A549 (cell line): ENCODE measurements around the gene STX8. TPM values are rescaled to one million over a fixed set of nuclear protein-coding genes. Genes with fewer than 3 reads are reported as not detected.

Experiments
- ATAC-seq, 2 experiments: fragments of 200-7000 bp in 1 of 2; fragments of >200 bp in 1 of 2; cut with Nextera tagmentation in 1 of 2; cut with Tn5 transposase in 1 of 2; 3 replicates each; pipeline versions ENCODE4 v1.8.0 to v1.9.1; 2018 to 2020; ENCODE audit warnings: mild to moderate bottlenecking in 1 of 2, moderate library complexity in 1 of 2
- CTCF ChIA-PET: fragments of 300-600 bp; sonication (Branson Sonifier 250); formaldehyde crosslinking; extraction: SDS; loops from one replicate; lab custom pipeline; 2021; ENCODE audit warnings: antibody characterized with exemption, inconsistent platforms; lab: Yijun Ruan, JAX
- POLR2A ChIA-PET: fragments of 350-600 bp; formaldehyde crosslinking; extraction: SDS; loops from one replicate; lab custom pipeline; 2021; ENCODE audit warnings: antibody characterized with exemption, inconsistent platforms; lab: Yijun Ruan, JAX
- DNase-seq, 2 experiments: peaks; one replicate each; pipeline versions ENCODE4 v3.0.0 to v3.0.0-alpha.2; 2011 to 2016; ENCODE audit warnings: low read depth in 1 of 2, low spot score in 1 of 2
- FAIRE-seq: peaks from 2 replicates; lab custom pipeline; 2011; peaks lifted over from hg19 to GRCh38; lab: Jason Lieb, UNC
- H3K27ac ChIP-seq, 2 experiments: fragments of >200 bp; sonication (Bioruptor Twin); formaldehyde crosslinking; 3 replicates each; pipeline ENCODE4 v1.5.1; 2016 to 2017
- H3K4me1 ChIP-seq: fragments of >200 bp; sonication (Bioruptor Twin); formaldehyde crosslinking; 3 replicates; pipeline ENCODE4 v1.6.1; 2016
- H3K4me2 ChIP-seq: fragments of >200 bp; sonication (Bioruptor Twin); formaldehyde crosslinking; 3 replicates; pipeline ENCODE4 v1.6.1; 2016
- H3K4me3 ChIP-seq: fragments of >200 bp; sonication (Bioruptor Twin); formaldehyde crosslinking; 3 replicates; pipeline ENCODE4 v1.5.1; 2016
- H3K9me3 ChIP-seq: fragments of >200 bp; sonication (Bioruptor Twin); formaldehyde crosslinking; 3 replicates; pipeline ENCODE4 v1.6.1; 2016
- ATOH8 ChIP-seq: fragments of 250-450 bp; sonication (Bioruptor Pico); IDR thresholded peaks from 2 replicates; pipeline ENCODE4 v1.5.0; 2020; ENCODE audit warnings: low read depth, mild to moderate bottlenecking, moderate library complexity
- BCL3 ChIP-seq: fragments of >200 bp; sonication (Bioruptor Twin); formaldehyde crosslinking; IDR thresholded peaks from 3 replicates; pipeline ENCODE4 v1.6.1; 2016
- CBX2 ChIP-seq: fragments of 200-600 bp; sonication (generic); IDR thresholded peaks from 2 replicates; pipeline ENCODE4 v1.6.1; 2016; ENCODE audit warnings: low read depth, mild to moderate bottlenecking, borderline replicate concordance
- CHD2 ChIP-seq: fragments of 150-350 bp; IDR thresholded peaks from 2 replicates; pipeline ENCODE4 v1.6.1; 2014; ENCODE audit warnings: low read length; ENCODE audit not compliant: partially characterized antibody
- EHMT2 ChIP-seq: fragments of 200-600 bp; sonication (generic); IDR thresholded peaks from 2 replicates; pipeline ENCODE4 v1.6.1; 2016; ENCODE audit warnings: antibody characterized with exemption, low read depth, mild to moderate bottlenecking, moderate library complexity
- ELK1 ChIP-seq: fragments of 150-350 bp; IDR thresholded peaks from 2 replicates; pipeline ENCODE4 v1.6.1; 2014; ENCODE audit warnings: low read depth, mild to moderate bottlenecking, low read length
- FOSB ChIP-seq: fragments of 250-450 bp; sonication (Bioruptor Pico); IDR thresholded peaks from 2 replicates; pipeline ENCODE4 v1.5.0; 2020; ENCODE audit warnings: mild to moderate bottlenecking, moderate library complexity
- FOSL2 ChIP-seq, 2 experiments: fragments of 450-650 bp in 1 of 2; fragments of >200 bp in 1 of 2; sonication (Bioruptor Twin) in 1 of 2; formaldehyde crosslinking; IDR thresholded peaks; 2 replicates each; pipeline versions ENCODE4 v1.5.0 to v1.6.1; 2016 to 2020; ENCODE audit warnings: mild to moderate bottlenecking in 1 of 2, moderate library complexity in 1 of 2
- HMGXB4 ChIP-seq: fragments of 250-450 bp; sonication (Bioruptor Pico); IDR thresholded peaks from 2 replicates; pipeline ENCODE4 v1.5.0; 2021; ENCODE audit warnings: mild to moderate bottlenecking, moderate library complexity, borderline replicate concordance
- JUN ChIP-seq, 2 experiments: fragments of >200 bp; sonication (Bioruptor Twin); formaldehyde crosslinking; IDR thresholded peaks; 2 replicates in 1 of 2; 3 replicates in 1 of 2; pipeline ENCODE4 v1.6.1; 2016 to 2017
- MAFK ChIP-seq: fragments of 450-650 bp; IDR thresholded peaks from 2 replicates; pipeline ENCODE4 v1.6.1; 2014; ENCODE audit not compliant: partially characterized antibody
- MYC ChIP-seq: IDR thresholded peaks from 2 replicates; pipeline ENCODE4 v1.6.1; 2012; ENCODE audit warnings: mild to moderate bottlenecking, inconsistent platforms, low read length, improper control_type of control experiment, borderline replicate concordance
- NFE2L2 ChIP-seq: fragments of 150-350 bp; conservative IDR thresholded peaks from 2 replicates; pipeline ENCODE4 v1.6.1; 2014; ENCODE audit warnings: low read length
- PHF8 ChIP-seq: fragments of 200-600 bp; sonication (generic); IDR thresholded peaks from 2 replicates; pipeline ENCODE4 v1.6.1; 2016; ENCODE audit warnings: low read depth, mild to moderate bottlenecking, antibody characterized with exemption, moderate library complexity, borderline replicate concordance
- POLR2A ChIP-seq: IDR thresholded peaks from 2 replicates; pipeline ENCODE4 v1.6.1; 2012; ENCODE audit warnings: mild to moderate bottlenecking, low read length
- RAD21 ChIP-seq, 2 experiments: fragments of >200 bp in 1 of 2; sonication (Bioruptor Twin) in 1 of 2; formaldehyde crosslinking in 1 of 2; IDR thresholded peaks in 1 of 2; conservative IDR thresholded peaks in 1 of 2; 2 replicates in 1 of 2; 3 replicates in 1 of 2; pipeline ENCODE4 v1.6.1; 2012 to 2018; ENCODE audit warnings: inconsistent platforms in 1 of 2
- REST ChIP-seq: fragments of 200-600 bp; sonication (generic); IDR thresholded peaks from 2 replicates; pipeline ENCODE4 v1.6.1; 2016; ENCODE audit warnings: antibody characterized with exemption, mild to moderate bottlenecking, moderate library complexity
- RNF2 ChIP-seq: fragments of 200-600 bp; sonication (generic); IDR thresholded peaks from 2 replicates; pipeline ENCODE4 v1.6.1; 2016; ENCODE audit warnings: low read depth, mild to moderate bottlenecking, antibody characterized with exemption, moderate library complexity, borderline replicate concordance
- USF2 ChIP-seq: fragments of 450-650 bp; IDR thresholded peaks from 2 replicates; pipeline ENCODE4 v1.6.1; 2014; ENCODE audit warnings: antibody characterized with exemption
- ZNF302 ChIP-seq: fragments of 250-450 bp; sonication (Bioruptor Pico); IDR thresholded peaks from 2 replicates; pipeline ENCODE4 v1.9.0; 2021; ENCODE audit warnings: inconsistent platforms, mild to moderate bottlenecking, moderate library complexity
- ZSCAN20 ChIP-seq: fragments of 250-450 bp; sonication (Bioruptor Pico); IDR thresholded peaks from 2 replicates; pipeline ENCODE4 v1.8.0; 2022; ENCODE audit warnings: mild to moderate bottlenecking, moderate library complexity
- WGBS: methylation state at CpG from one replicate; pipeline ENCODE4 v1.1.6; 2017; ENCODE audit errors: missing lambda C conversion rate; 5-methylcytosine and 5-hydroxymethylcytosine counted together
- polyA plus RNA-seq, 4 experiments: library from polyadenylated mRNA; depleted of rRNA in 3 of 4; stranded (reverse); fragments of >200 nt; fragmentation: RNase III in 1 of 4; extraction: RNeasy Plus Mini Kit Qiagen cat#74134 plus additional on column Dnase treatment in 1 of 4; gene quantifications; 2 replicates in 3 of 4; 3 replicates in 1 of 4; pipeline ENCODE4 v1.2.3, GENCODE V29; 2011 to 2017

Gene STX8
- polyA plus RNA-seq, 2 of the 4 experiments (the other 2 are of a cell fraction), result 93.6 to 168 TPM

- ChIA-PET CTCF (interaction anchor here (0.6 kb wide), 1 partner anchor 40 kb away, joined by 3 read pairs; no protein-coding TSS in a partner anchor), POLR2A (no interaction called here)
- 0 out of 6 replicates have a peak overlapping the region, but pooled peaks of 1 of the 2 experiments have one; percentile 17 for H3K27ac ChIP-seq
- peaks cover 73% of the 10 kb centered on the region for H3K4me1 ChIP-seq
- DNase-seq (no peak), FAIRE-seq (no peak), ATAC-seq (no peak)
- WGBS, result 70% methylated on average over 2 of the region's 2 CpGs
- no peak overlapping the region for H3K4me3 ChIP-seq
- H3K9me3 ChIP-seq, result no peaks in the 10 kb centered on the region
- no peak overlapping the region for H3K4me2 ChIP-seq
- no peak for TF ChIP-seq CBX2
- TF ChIP-seq REST, result no peak
- TF ChIP-seq MAFK, result no peak
- TF ChIP-seq JUN (IDR thresholded peaks at IDR 0.05), result no peak
Measured at GRCh38 chr17:9367156-9367555, 208.5 kb downstream of the STX8 start.

GRCh38 chr17:9364837-9365430 is 210.7 kb downstream of the STX8 start:
- ATAC-seq (no peak), FAIRE-seq (no peak)
- POLR2A ChIA-PET, result no interaction called here
- Histone ChIP-seq H3K4me3 (no peak overlapping the region), H3K27ac (peak overlapping the region in 1 of 2 experiments; percentile 39; a peak in 3 of 6 replicates)
- 64% methylated on average over 3 of the region's 3 CpGs for WGBS
- TF ChIP-seq ATOH8 (CRISPR knock-in tag) (no peak), NFE2L2 (no peak), FOSB (CRISPR knock-in tag) (no peak), ELK1 (no peak), EHMT2 (no peak), USF2 (no peak), ZSCAN20 (no peak), HMGXB4 (CRISPR knock-in tag) (no peak), ZNF302 (no peak), MYC (no peak), RAD21 (conservative IDR thresholded peaks at IDR 0.05 in 1 of 2, IDR thresholded peaks at IDR 0.05 in 1 of 2) (no peak), FOSL2 (IDR thresholded peaks at IDR 0.05) (no peak), FOSL2 (CRISPR knock-in tag; IDR thresholded peaks at IDR 0.05) (no peak), BCL3 (no peak), CHD2 (no peak), RNF2 (no peak), POLR2A (no peak), PHF8 (no peak)
- TF ChIP-seq, all 56 proteins: peak for 0
- H3K4me2 ChIP-seq, result 0 out of 3 replicates have a peak overlapping the region, but pooled peaks have one; percentile 2
- no peaks in the 10 kb centered on the region for H3K9me3 ChIP-seq
- H3K4me1 ChIP-seq, result peaks cover 73% of the 10 kb centered on the region
- no peak for DNase-seq
- CTCF ChIA-PET, result interaction anchor here (1.1 to 1.2 kb wide), 2 partner anchors 18 to 157 kb away, joined by 3 to 4 read pairs; no protein-coding TSS in a partner anchor
